HL-60 (cell line): ENCODE results near the gene MGAT5B.

ENCODE experiments used
- POLR2AphosphoS5 ChIP-seq: IDR thresholded peaks from 2 replicates; pipeline ENCODE4 v1.6.1; 2012; ENCODE audit warnings: low read depth
- TF ChIP-seq, protein P1 (sequence below): IDR thresholded peaks from 2 replicates; pipeline ENCODE4 v1.6.1; 2012; ENCODE audit warnings: low read depth; ENCODE audit not compliant: insufficient replicate concordance

- TF ChIP-seq, protein P1, sequence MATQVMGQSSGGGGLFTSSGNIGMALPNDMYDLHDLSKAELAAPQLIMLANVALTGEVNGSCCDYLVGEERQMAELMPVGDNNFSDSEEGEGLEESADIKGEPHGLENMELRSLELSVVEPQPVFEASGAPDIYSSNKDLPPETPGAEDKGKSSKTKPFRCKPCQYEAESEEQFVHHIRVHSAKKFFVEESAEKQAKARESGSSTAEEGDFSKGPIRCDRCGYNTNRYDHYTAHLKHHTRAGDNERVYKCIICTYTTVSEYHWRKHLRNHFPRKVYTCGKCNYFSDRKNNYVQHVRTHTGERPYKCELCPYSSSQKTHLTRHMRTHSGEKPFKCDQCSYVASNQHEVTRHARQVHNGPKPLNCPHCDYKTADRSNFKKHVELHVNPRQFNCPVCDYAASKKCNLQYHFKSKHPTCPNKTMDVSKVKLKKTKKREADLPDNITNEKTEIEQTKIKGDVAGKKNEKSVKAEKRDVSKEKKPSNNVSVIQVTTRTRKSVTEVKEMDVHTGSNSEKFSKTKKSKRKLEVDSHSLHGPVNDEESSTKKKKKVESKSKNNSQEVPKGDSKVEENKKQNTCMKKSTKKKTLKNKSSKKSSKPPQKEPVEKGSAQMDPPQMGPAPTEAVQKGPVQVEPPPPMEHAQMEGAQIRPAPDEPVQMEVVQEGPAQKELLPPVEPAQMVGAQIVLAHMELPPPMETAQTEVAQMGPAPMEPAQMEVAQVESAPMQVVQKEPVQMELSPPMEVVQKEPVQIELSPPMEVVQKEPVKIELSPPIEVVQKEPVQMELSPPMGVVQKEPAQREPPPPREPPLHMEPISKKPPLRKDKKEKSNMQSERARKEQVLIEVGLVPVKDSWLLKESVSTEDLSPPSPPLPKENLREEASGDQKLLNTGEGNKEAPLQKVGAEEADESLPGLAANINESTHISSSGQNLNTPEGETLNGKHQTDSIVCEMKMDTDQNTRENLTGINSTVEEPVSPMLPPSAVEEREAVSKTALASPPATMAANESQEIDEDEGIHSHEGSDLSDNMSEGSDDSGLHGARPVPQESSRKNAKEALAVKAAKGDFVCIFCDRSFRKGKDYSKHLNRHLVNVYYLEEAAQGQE, result no peak
- TF ChIP-seq POLR2AphosphoS5, result no peak
Observed at GRCh38 chr17:76879254-76879653, 11.1 kb downstream of the MGAT5B start.
